Endothelial cell (in vitro differentiated cells): ENCODE data around the gene KCNMA1. TPM values are rescaled to one million over a fixed set of nuclear protein-coding genes. Genes with fewer than 3 reads are reported as not detected.

Experiments used
- DNase-seq: peaks from one replicate; pipeline ENCODE4 v3.0.0; 2021; ENCODE audit warnings: low spot score
- H3K27ac Mint-ChIP-seq: one replicate; pipeline ENCODE4 v1.8.0; 2021; ENCODE audit warnings: mixed read lengths, inconsistent platforms; ENCODE audit not compliant: unreplicated experiment
- H3K27me3 Mint-ChIP-seq: one replicate; pipeline ENCODE4 v1.8.0; 2021; ENCODE audit warnings: mild to moderate bottlenecking, moderate library complexity, mixed read lengths, inconsistent platforms; ENCODE audit not compliant: unreplicated experiment
- H3K36me3 Mint-ChIP-seq: one replicate; pipeline ENCODE4 v1.8.0; 2021; ENCODE audit warnings: mild to moderate bottlenecking, low read depth, mixed read lengths, inconsistent platforms; ENCODE audit not compliant: unreplicated experiment
- H3K4me1 Mint-ChIP-seq: one replicate; pipeline ENCODE4 v1.8.0; 2021; ENCODE audit warnings: mild to moderate bottlenecking, mixed read lengths, inconsistent platforms; ENCODE audit not compliant: unreplicated experiment
- H3K4me3 Mint-ChIP-seq: one replicate; pipeline ENCODE4 v1.8.0; 2021; ENCODE audit warnings: mild to moderate bottlenecking, mixed read lengths, inconsistent platforms; ENCODE audit not compliant: unreplicated experiment
- H3K9me3 Mint-ChIP-seq: one replicate; pipeline ENCODE4 v1.8.0; 2021; ENCODE audit warnings: mixed read lengths, inconsistent platforms; ENCODE audit not compliant: unreplicated experiment
- CTCF ChIP-seq: fragments of 200-600 bp; sonication (generic); IDR thresholded peaks from one replicate; pipeline ENCODE4 v1.5.0; 2021; ENCODE audit warnings: antibody characterized with exemption; ENCODE audit not compliant: unreplicated experiment
- total RNA-seq: library from RNA; stranded (reverse); fragmentation: NEBNext Ultra II Directional; extraction: Animal tissue kit (Norgen Biotek cat#: 25700); gene quantifications from one replicate; pipeline ENCODE4 v1.2.1, GENCODE V29; 2021; ENCODE audit not compliant: unreplicated experiment

The KCNMA1 gene
- total RNA-seq, 1 donor from 2014 or later = 5.1 TPM

DNA sequence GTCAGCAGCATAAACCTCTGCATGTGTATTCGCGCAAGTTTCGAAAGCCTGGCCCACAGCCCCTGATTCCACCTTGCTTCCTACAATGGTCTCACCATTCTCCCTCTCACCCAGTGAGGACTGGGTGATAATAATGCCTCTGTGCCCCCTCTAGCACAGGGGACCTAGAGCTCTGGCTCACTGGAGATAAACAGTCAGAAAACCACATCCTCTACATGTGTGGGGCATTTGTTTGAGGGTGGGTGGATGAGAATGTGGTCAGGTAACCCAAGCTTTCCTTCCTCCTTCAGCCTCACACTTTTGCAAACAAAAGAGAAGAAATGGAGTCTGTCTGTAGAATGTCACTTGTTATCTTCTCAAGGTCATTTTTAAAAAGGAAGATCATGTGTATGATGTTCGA lies 373.5 kb downstream of the KCNMA1 start:
- peaks cover 6% of the 10 kb centered on the region for H3K4me1 Mint-ChIP-seq

DNA sequence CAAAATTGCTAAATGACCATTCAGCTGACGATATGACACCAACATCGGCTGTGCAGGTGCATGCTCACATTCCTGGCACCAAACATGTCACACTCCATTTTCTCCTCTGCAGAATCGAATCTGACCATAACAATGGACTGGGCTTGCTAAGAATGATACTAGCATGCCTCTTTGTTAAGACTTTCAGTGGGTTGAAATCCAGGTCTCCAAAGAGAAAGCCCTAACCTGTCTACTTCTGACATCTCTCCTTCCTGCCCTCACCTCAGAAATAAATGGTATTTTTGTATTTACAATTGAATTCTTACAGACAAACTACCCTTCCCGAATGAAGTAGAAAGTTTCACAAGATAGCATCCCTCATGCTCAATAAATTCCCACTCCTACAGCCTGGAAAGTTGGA lies 373.9 kb downstream of the KCNMA1 start:
- no peak for DNase-seq
- no peak for TF ChIP-seq CTCF
- Mint-ChIP-seq H3K4me3 (no peak overlapping the region), H3K4me1 (peaks cover 6% of the 10 kb centered on the region), H3K27ac (no peak overlapping the region), H3K36me3 (no peaks in the 10 kb centered on the region), H3K27me3 (no peaks in the 10 kb centered on the region), H3K9me3 (no peaks in the 10 kb centered on the region)

More for the DNA sequence above, 373.5 kb downstream of the KCNMA1 start:
- H3K9me3 Mint-ChIP-seq = no peaks in the 10 kb centered on the region
- H3K36me3 Mint-ChIP-seq = no peaks in the 10 kb centered on the region
- DNase-seq = no peak
- TF ChIP-seq CTCF = no peak
- no peak overlapping the region for H3K27ac Mint-ChIP-seq
- no peaks in the 10 kb centered on the region for H3K27me3 Mint-ChIP-seq
- no peak overlapping the region for H3K4me3 Mint-ChIP-seq

- no peaks in the 10 kb centered on the region for H3K9me3 Mint-ChIP-seq
- no peaks in the 10 kb centered on the region for H3K27me3 Mint-ChIP-seq
- TF ChIP-seq CTCF = no peak
- peaks cover 6% of the 10 kb centered on the region for H3K4me1 Mint-ChIP-seq
- no peak for DNase-seq
- no peak overlapping the region for H3K27ac Mint-ChIP-seq
- no peak overlapping the region for H3K4me3 Mint-ChIP-seq
- no peaks in the 10 kb centered on the region for H3K36me3 Mint-ChIP-seq
Observed at GRCh38 chr10:77261146-77261545, 376.5 kb downstream of the KCNMA1 start.

- no peak overlapping the region for H3K27ac Mint-ChIP-seq
- H3K4me1 Mint-ChIP-seq = peaks cover 6% of the 10 kb centered on the region
- H3K27me3 Mint-ChIP-seq = no peaks in the 10 kb centered on the region
- DNase-seq = no peak
- H3K9me3 Mint-ChIP-seq = no peaks in the 10 kb centered on the region
- no peak for TF ChIP-seq CTCF
- no peaks in the 10 kb centered on the region for H3K36me3 Mint-ChIP-seq
- no peak overlapping the region for H3K4me3 Mint-ChIP-seq
Observed at GRCh38 chr10:77259171-77259874, 378.3 kb downstream of the KCNMA1 start.

GRCh38 chr10:77256346-77256745 lies 381.3 kb downstream of the KCNMA1 start:
- H3K4me1 Mint-ChIP-seq = no peaks in the 10 kb centered on the region
- DNase-seq = no peak
- TF ChIP-seq CTCF = no peak

More at GRCh38 chr10:77256346-77256745, 381.3 kb downstream of the KCNMA1 start:
- no peak overlapping the region for H3K4me3 Mint-ChIP-seq
- H3K27me3 Mint-ChIP-seq = no peaks in the 10 kb centered on the region
- H3K36me3 Mint-ChIP-seq = no peaks in the 10 kb centered on the region
- H3K27ac Mint-ChIP-seq = no peak overlapping the region
- no peaks in the 10 kb centered on the region for H3K9me3 Mint-ChIP-seq
